GM18519 (cell line): Measurements from ENCODE around the gene AGO3.
"Not testable (repeated sequence)": the region's sequence is repeated elsewhere in the genome, so short reads cannot be mapped to it uniquely, and the experiment has no call there.

Experiments
- ATAC-seq: cut with Tn5 transposase; IDR thresholded peaks from one replicate; pipeline ENCODE4 v1.9.1; 2021; ENCODE audit warnings: mild to moderate bottlenecking, moderate library complexity; ENCODE audit not compliant: unreplicated experiment, low FRiP score

AGO3 gene

DNA sequence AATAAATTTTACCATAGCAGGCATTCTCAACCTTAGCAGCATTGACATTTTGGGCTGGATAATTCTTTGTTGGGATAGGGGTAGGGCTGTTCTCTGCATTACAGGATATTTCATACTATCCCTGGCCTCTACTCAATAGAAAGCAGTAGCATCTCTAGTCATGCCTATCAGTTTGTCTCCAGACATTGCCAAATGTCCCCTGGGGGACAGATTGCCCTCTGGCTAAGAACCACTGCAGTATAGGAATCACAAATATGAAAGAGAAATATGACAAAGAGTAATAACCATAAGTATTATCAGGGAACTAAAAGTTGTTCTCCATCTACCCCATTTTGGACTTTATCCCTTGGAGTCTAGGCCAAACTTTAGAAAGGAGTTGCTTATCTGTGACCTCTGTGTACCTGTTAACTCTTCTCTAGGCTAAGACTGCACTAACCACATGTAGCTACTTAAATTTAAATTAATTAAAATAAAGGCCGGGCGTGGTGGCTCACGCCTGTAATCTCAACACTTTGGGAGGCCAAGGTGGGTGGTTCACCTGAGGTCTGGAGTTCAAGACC is 76.1 kb downstream of the AGO3 start:
- no peak for ATAC-seq

- ATAC-seq: no peak
Observed at GRCh38 chr1:36007741-36008140, 76.8 kb downstream of the AGO3 start.

DNA sequence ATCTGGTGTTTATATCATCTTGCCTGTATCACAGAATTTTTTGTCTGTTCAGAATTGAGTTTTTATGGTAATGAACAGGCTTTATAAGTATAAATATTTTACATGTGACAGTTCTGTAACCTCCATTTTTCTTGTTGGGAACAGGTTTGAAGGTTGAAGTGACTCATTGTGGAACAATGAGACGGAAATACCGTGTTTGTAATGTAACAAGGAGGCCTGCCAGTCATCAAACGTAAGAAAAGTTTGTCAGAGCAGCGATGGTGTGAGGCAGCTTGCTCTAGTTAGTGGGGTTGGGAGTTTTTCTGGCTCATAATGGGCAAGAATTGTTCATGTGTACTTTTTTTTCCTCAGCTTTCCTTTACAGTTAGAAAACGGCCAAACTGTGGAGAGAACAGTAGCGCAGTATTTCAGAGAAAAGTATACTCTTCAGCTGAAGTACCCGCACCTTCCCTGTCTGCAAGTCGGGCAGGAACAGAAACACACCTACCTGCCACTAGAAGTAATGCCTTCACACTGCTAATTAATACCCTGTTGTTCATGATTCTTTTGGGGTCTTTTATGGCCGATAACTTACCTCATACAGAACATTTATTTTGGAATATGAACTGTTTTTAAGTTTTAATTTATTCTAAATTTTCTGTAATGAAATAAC is 77.8 kb downstream of the AGO3 start:
- no peak for ATAC-seq

GRCh38 chr1:36014722-36015220 is 83.9 kb downstream of the AGO3 start:
- ATAC-seq: no peak

- no peak for ATAC-seq
Observed at GRCh38 chr1:36016686-36017085, 85.8 kb downstream of the AGO3 start.

DNA sequence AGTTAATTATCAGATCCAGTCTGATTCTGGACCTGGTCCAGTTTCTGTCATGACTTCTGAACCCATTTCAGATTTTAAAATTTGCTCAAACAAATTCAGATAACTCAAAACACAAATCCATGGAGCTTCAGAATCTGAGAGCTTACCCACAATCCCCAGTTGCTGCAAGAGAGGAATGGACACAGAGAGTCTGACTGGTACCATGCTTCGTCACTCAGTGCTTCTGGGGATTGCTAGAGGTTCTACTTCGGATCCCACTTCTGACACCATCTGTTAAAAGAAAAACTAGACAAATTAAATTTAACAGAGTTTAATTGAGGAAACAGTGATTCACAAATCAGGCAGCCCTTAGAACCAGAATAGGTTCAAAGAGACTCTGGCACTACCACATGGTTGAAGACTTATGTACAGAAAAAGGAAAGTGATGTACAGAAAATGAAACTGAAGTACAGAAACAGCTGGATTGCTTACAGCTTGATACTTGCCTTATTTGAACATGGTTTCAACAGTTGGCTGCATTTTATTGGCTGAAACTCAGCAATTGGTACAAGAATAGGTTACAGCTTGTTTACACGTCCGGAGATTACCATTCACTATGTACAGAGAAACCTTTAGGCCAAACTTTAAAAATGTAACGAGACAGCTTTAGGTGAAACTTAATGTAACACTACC is 92.3 kb downstream of the AGO3 start:
- ATAC-seq: no peak

- not testable (repeated sequence) for ATAC-seq
Observed at GRCh38 chr1:36024024-36024423, 93.1 kb downstream of the AGO3 start.

DNA sequence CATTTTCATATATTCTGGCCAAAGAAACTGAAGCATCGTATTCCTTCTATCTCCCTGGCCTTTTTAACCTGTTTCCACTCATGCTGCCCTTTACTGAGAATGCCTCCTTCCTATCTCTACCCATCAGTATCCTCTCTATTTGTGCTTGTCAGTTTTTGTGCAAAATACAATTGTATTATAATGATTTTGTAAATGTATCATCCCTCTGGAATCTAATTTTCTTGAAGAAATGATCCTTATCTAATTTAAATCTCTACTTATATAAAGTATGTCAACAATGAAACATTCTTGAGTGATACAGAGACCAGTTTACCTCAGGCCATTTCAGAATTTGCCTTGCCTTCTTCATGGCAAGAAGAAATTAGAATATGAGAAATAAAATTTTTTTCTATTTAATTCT is 93.9 kb downstream of the AGO3 start:
- no peak for ATAC-seq

DNA sequence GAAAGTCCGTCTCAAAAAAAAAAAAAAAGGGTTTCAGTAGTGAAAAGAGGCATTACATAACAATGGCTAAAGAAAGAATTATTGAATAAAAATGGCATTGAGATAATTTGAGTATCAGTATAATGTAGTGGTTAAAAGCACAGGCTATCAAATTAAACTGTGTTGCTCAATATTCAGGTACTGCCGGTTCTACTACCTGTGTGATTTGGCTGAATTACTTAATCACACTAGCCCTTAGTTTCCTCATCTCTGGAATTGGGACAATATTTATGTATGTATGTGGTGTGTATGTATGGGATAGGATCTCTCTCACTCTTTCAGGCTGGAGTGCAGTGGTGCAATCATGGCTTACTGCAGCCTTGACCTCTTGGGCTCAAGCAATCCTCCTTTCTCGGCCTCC is 96.9 kb downstream of the AGO3 start:
- no peak for ATAC-seq

DNA sequence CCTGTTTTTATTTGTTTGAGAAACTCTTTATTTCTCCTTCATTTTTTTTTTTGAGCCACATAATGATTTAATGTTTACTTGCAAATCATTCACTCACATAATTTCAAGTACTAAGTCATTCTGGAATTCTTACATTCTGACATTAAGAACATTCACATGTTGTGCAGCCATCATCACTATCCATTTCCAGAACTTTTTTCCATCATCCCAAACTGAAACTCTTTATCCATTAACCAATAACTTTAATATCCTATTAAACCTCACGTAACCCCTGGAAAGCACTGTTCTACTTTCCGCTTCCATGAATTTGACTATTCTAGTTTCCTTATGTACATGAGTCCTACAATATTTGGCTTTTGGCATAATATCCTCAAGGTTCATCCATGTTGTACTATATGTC is 100.5 kb downstream of the AGO3 start:
- no peak for ATAC-seq

DNA sequence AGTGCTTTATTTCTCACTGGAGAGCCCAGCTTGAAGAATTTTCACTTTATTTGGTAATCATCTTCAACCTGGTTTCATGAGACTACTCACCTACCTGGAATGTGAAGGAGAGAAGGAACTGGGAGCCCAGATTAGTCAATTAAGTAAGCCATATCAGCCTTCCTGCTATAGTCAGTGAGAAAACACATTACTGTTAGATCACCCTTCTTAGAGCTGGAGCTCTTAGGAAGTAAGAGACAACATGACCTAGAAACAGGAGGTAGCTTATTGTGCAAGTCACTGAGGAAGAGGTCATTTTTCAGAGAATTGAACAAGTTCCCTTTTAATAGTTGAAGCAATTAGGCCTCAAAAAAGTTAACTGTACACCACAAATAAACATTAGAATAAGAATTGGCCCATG is 103.8 kb downstream of the AGO3 start:
- no peak for ATAC-seq

- ATAC-seq: no peak
Observed at GRCh38 chr1:36035154-36035553, 104.2 kb downstream of the AGO3 start.

DNA sequence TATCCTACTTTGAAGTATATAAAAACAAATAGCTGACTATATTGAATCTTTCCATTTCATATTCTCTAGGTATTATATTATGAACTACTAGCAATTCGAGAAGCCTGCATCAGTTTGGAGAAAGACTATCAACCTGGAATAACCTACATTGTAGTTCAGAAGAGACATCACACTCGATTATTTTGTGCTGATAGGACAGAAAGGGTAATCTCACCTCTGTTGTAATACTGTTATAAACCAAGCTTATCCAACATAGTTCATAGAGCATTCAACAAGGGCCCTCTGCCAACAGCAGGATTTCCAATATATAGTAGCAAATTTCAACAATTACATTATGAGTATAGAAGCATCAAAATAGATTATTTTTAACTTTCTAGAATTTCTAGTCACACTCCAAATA is 109.3 kb downstream of the AGO3 start:
- no peak for ATAC-seq

- no peak for ATAC-seq
Observed at GRCh38 chr1:36051821-36052220, 120.9 kb downstream of the AGO3 start.

GRCh38 chr1:36053978-36054377 is 123.1 kb downstream of the AGO3 start:
- no peak for ATAC-seq

DNA sequence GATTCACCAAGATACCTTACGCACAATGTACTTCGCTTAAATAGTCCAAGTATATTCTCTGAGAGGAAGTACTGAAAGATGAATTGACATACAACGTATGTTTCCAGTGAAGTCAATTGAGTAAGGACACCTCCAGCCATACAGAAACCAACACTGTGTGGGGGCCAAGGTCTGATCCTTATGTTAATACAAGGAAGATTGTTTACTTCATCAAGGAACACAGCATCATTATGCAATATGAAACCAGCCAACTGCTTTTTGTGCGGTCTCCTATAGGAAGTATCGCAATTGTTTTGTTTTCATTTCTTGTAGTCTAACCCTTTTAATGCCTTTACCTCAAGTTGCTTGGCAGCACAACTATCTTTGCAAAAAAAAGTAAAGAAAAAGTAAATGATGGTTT is 124.8 kb downstream of the AGO3 start:
- ATAC-seq: no peak

DNA sequence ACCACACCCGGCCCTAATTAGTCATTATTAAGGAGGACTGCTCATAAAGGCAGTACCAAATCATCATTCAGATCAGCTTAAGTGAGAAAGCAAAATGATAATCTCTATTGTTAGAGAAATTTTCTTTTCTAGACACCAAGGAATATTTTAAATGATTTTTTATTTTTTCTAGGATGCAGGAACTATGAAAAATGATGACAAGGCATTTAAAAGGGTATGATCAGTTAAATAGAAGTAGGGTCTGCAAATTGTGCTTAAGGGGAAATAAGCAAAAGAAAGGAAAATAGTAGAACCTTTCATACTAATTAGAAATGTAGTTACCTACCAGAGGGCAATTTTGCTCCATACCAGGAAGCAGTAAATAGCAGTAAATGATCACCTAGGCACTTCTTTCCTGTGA is 131.4 kb downstream of the AGO3 start:
- no peak for ATAC-seq

GRCh38 chr1:36067871-36068270 is 137.0 kb downstream of the AGO3 start:
- ATAC-seq: no peak

DNA sequence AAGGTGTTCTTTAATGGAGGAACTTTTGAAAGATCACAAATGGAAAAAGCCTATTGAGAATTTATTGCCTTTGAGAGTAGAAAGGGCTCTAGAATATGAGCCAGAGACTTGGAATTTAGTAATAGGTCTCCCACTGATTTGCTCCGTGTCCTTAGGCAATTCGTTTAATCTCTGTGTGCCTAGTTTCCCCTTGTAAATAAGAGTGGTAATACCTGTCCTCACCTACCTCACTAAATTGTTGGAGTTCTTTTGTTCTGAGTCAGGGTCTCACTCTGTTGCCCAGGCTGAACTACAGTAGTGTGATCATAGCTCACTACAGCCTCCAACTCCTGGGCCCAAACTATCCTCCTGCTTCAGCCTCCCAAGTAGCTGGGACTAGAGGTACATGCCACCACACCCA is 138.0 kb downstream of the AGO3 start:
- no peak for ATAC-seq

DNA sequence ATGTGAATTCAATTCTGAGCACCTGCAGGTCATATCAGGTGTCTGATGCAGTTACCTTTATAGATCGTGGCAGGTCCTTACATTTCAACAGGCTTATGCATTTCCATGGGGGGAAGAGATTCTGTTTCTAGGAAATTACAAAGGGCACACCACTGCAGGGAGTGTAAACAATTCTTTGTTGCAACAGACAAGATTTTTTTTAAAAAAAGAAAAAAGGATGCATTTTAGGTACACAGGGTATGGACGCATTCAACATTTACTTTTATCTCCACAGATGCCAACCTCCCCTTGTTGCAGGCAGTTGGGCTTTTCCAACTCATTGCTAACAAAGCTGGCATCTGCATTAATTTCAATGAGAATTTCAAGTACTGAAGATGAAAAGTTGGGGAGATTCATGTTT is 139.4 kb downstream of the AGO3 start:
- ATAC-seq: no peak

DNA sequence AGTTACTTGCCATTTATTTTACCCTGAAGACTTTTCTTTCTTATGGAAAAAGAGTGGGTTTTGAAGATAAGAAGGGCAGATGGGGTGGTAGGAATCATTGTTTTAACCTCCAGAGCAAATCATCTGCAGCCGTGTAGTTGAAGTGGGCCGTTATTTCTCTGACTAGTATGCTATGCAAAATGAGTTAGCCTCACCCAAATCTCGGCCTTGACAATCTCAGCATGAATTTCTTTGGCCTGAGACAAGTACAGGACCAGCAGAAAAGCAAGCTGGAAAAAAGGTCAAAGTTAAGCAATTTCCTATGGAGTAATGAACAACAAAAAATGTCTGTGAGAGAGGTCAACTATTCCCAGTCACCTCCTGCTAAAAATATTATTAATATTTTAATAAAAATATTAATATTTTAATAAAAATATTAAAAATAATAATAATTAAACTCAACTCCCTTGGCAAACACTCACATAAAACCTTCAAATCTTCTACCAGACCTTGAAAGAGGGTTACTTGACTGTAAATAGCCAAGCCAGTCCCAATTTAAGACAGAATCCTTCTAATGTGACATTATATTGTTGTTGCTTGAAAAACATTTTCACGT is 146.2 kb downstream of the AGO3 start:
- ATAC-seq: no peak

DNA sequence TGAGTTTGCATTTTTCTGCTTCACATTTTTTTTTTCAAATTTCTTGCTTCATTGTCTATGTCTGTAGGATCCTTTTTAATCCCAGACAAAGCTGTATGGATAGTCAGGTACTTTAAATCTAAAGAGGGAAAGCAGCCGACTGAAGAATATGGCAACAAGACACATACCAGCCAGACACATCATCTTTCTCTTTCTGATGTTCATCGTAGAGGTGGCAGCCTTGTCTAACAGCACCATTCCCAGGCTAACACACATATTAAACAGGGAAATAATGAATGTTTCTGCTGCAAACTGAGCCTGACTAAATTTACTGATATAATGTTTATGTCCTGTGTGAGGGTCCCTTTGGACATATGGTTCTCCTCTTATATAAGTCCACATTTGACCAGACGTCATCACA is 149.3 kb downstream of the AGO3 start:
- no peak for ATAC-seq
